PC-9 (cell line): ENCODE measurements around the gene ADORA3.

Experiments used
- EZH2 ChIP-seq: fragments of 200-600 bp; sonication (generic); IDR thresholded peaks from 2 replicates; pipeline ENCODE4 v1.8.0; 2017; ENCODE audit warnings: antibody characterized with exemption, low read depth
- TF ChIP-seq, protein P1 (sequence below): fragments of 200-600 bp; sonication (generic); conservative IDR thresholded peaks from 2 replicates; pipeline ENCODE4 v1.6.1; 2017; ENCODE audit warnings: mixed run types, antibody characterized with exemption, mild to moderate bottlenecking, moderate library complexity

DNA sequence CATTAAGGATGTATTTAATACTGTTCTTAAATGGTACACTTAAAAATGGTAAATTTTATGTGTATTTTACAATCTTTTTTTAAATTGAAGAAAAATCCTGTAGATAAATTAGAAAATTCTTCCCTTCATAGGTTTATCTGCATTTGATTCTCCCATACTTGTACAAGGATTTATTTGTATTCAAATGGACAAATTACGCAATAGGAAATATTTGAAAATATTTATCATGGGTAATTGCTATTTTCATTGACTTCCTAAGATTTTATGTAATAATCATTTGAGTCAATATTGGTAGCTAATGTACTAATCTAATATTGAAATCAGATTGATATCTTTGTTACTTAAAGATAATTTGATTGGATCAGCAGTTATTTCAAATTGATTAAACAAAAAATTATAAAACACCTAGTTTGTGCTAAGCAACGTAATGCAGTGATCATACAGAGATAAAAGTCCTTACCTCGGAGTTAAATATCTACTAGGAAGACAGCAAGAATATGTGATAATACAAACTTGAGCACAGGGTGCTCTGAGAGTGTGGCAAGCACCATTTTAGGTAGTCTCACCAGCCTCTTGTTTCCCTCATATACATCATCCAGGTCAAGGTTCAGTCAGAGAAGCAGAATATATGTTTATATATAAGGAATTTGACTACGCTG, 40.9 kb downstream of the ADORA3 start:
- TF ChIP-seq, protein P1, sequence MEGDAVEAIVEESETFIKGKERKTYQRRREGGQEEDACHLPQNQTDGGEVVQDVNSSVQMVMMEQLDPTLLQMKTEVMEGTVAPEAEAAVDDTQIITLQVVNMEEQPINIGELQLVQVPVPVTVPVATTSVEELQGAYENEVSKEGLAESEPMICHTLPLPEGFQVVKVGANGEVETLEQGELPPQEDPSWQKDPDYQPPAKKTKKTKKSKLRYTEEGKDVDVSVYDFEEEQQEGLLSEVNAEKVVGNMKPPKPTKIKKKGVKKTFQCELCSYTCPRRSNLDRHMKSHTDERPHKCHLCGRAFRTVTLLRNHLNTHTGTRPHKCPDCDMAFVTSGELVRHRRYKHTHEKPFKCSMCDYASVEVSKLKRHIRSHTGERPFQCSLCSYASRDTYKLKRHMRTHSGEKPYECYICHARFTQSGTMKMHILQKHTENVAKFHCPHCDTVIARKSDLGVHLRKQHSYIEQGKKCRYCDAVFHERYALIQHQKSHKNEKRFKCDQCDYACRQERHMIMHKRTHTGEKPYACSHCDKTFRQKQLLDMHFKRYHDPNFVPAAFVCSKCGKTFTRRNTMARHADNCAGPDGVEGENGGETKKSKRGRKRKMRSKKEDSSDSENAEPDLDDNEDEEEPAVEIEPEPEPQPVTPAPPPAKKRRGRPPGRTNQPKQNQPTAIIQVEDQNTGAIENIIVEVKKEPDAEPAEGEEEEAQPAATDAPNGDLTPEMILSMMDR, result no peak
- no peak for TF ChIP-seq EZH2
